Left ventricle myocardium inferior (tissue), 1 donor: ENCODE results near the gene GLI2. TPM values are rescaled to one million over a fixed set of nuclear protein-coding genes. Genes with fewer than 3 reads are reported as not detected.
A peak's percentile ranks its signal among the peaks of the same experiment; 100 is the strongest.

Source experiments
- DNase-seq: peaks from one replicate; pipeline ENCODE4 v3.0.0-alpha.2; 2020
- H3K27ac ChIP-seq: fragments of 200-600 bp; replicated peaks from 2 replicates; pipeline ENCODE4 v1.8.0; 2021
- H3K27me3 ChIP-seq: fragments of 200-600 bp; 2 replicates; pipeline ENCODE4 v1.8.0; 2021; ENCODE audit warnings: low read depth
- H3K36me3 ChIP-seq: fragments of 200-600 bp; 2 replicates; pipeline ENCODE4 v1.8.0; 2021
- H3K4me1 ChIP-seq: fragments of 200-600 bp; 2 replicates; pipeline ENCODE4 v1.8.0; 2021
- H3K4me3 ChIP-seq: fragments of 200-600 bp; 2 replicates; pipeline ENCODE4 v1.8.0; 2021; ENCODE audit warnings: mild to moderate bottlenecking, moderate library complexity
- H3K9me3 ChIP-seq: fragments of 200-600 bp; replicated peaks from 2 replicates; pipeline ENCODE4 v1.8.0; 2021
- intact Hi-C: fragments of 100-400 bp; cut with micrococcal nuclease; formaldehyde crosslinking; loops from one replicate; pipeline ENCODE4 v1.11.0; 2022
- total RNA-seq: library from RNA; stranded (reverse); fragmentation: NEBNext Ultra II Directional; extraction: Animal tissue kit (Norgen Biotek cat#: 25700); gene quantifications from one replicate; pipeline ENCODE4 v1.2.1, GENCODE V29; 2021
- TF ChIP-seq, protein P1 (sequence below): fragments of 200-600 bp; IDR thresholded peaks from 2 replicates; pipeline ENCODE4 v1.8.0; 2021; ENCODE audit warnings: antibody characterized with exemption, mild to moderate bottlenecking, borderline replicate concordance
- donor health status: DM: no; HTN: yes; CAD: no; lungs with severe emphysema.

Gene GLI2
- total RNA-seq, 1 donor from 2014 or later: 2.4 TPM

DNA sequence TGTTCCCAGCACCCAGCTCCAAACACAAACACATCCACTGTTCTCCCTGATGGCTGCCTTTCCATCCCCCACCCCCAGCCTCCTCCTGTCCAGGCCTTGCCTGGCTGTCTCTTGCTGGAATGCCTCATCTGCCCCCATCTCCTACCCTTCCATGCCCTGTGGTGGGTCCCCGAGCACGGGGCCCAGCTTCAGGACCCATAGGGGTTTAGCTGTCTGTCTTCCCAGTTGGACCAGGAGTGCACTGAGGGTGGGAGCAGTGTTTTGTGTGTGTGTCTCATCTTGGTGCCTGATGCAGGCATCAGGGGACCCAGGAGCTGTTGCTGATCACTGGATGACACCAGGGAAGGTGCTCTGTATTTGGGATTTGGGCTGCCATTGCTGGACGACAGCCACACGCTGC, 34.5 kb downstream of the GLI2 start:
- no peak overlapping the region for H3K27ac ChIP-seq
- TF ChIP-seq, protein P1, sequence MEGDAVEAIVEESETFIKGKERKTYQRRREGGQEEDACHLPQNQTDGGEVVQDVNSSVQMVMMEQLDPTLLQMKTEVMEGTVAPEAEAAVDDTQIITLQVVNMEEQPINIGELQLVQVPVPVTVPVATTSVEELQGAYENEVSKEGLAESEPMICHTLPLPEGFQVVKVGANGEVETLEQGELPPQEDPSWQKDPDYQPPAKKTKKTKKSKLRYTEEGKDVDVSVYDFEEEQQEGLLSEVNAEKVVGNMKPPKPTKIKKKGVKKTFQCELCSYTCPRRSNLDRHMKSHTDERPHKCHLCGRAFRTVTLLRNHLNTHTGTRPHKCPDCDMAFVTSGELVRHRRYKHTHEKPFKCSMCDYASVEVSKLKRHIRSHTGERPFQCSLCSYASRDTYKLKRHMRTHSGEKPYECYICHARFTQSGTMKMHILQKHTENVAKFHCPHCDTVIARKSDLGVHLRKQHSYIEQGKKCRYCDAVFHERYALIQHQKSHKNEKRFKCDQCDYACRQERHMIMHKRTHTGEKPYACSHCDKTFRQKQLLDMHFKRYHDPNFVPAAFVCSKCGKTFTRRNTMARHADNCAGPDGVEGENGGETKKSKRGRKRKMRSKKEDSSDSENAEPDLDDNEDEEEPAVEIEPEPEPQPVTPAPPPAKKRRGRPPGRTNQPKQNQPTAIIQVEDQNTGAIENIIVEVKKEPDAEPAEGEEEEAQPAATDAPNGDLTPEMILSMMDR: no peak
- H3K4me3 ChIP-seq: no peak overlapping the region
- peaks cover 1% of the 10 kb centered on the region for H3K27me3 ChIP-seq
- DNase-seq: peak; percentile 6
- peaks cover 8% of the 10 kb centered on the region for H3K4me1 ChIP-seq
- intact Hi-C loops: no loop called here
- no peaks in the 10 kb centered on the region for H3K9me3 ChIP-seq
- no peaks in the 10 kb centered on the region for H3K36me3 ChIP-seq

DNA sequence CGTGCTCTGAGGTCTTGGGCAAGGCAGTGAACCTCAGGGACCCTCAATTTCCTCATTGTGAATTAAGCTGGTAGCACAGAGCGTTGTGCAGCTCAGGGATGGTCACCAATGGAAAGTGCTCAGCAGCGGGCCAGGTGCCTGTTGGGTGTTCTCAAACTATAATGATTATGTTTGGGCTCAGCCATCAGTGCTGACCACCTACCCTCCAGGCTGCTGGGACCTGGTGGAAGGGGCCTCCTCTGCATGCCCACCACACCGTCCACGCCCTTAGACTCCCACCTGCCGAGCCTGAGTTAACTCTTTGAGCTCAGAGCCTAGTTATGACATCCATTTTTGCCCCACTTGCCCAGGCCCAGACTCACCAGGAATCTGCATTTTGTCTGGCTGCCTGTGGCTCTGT, 35.0 kb downstream of the GLI2 start:
- peak; percentile 11 for DNase-seq
- intact Hi-C loops: no loop called here
- no peaks in the 10 kb centered on the region for H3K36me3 ChIP-seq
- H3K4me1 ChIP-seq: peaks cover 4% of the 10 kb centered on the region
- H3K9me3 ChIP-seq: no peaks in the 10 kb centered on the region
- H3K27me3 ChIP-seq: peaks cover 6% of the 10 kb centered on the region
- no peak overlapping the region for H3K27ac ChIP-seq
- H3K4me3 ChIP-seq: no peak overlapping the region
- TF ChIP-seq, protein P1: no peak

DNA sequence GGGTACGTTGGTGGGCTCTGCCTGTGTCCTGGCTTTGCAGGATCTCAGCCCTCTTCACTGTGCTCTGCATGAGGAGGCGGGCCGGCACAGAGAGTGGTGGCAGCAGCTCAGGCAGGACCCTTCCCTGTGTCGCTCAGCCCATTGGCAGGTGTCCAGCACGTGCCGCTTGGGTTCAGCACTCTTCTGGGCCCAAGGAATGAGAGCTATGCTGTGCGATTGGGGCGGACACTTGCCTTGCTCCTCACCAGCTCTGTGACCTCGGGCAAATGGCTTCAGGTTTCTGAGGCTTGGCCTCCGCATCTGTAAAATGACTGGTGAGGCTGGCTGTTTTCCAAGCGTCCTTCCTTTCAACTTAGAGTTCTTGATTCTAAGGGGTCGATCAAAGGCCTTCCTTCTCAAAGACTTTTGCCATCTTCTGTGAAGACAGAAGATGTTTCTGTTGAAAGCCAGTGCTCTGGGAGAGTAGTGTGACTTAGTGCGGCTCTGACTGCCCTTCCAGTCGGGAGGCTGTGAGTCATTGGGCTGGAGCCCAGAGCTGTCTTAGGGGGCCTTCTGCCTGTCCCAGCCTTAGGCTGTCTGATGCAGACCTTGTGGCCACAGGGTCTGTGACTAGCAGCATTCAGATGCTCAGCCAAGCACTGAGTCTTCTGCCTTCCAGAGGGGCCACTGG, 35.6 kb downstream of the GLI2 start:
- peak overlapping the region; percentile 50 for H3K27ac ChIP-seq
- intact Hi-C loops: no loop called here
- TF ChIP-seq, protein P1: no peak

DNA sequence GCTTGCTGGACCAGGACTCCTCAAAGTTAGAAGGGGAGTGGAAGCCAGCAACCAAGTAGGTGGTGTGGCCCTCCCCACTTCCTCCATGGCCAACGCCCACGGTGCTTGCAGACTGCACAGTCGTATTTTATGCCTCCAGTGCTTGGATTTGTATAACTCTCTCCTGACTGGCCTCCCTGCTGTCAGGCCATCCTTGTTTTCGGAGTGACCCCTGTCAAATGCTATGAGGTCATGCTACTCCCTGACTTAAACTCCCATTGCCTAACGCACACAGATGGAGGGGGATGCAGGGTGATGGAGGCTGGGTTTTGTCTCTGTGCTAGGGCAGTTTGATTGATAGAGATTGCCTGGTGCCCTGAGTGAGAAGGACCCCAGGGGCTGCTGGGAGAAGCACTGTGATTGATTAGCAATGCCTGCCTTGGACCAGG, 36.1 kb downstream of the GLI2 start:
- Histone ChIP-seq H3K36me3 (no peaks in the 10 kb centered on the region), H3K27ac (peak overlapping the region; percentile 50), H3K4me1 (no peaks in the 10 kb centered on the region), H3K4me3 (no peak overlapping the region), H3K27me3 (peaks cover 17% of the 10 kb centered on the region), H3K9me3 (no peaks in the 10 kb centered on the region)
- intact Hi-C loops: no loop called here
- DNase-seq: no peak
- TF ChIP-seq, protein P1: no peak

More for the DNA sequence above, 35.6 kb downstream of the GLI2 start:
- Histone ChIP-seq H3K4me1 (peaks cover 2% of the 10 kb centered on the region), H3K9me3 (no peaks in the 10 kb centered on the region), H3K36me3 (no peaks in the 10 kb centered on the region), H3K27me3 (peaks cover 11% of the 10 kb centered on the region), H3K4me3 (no peak overlapping the region)
- peak; percentile 51 for DNase-seq

DNA sequence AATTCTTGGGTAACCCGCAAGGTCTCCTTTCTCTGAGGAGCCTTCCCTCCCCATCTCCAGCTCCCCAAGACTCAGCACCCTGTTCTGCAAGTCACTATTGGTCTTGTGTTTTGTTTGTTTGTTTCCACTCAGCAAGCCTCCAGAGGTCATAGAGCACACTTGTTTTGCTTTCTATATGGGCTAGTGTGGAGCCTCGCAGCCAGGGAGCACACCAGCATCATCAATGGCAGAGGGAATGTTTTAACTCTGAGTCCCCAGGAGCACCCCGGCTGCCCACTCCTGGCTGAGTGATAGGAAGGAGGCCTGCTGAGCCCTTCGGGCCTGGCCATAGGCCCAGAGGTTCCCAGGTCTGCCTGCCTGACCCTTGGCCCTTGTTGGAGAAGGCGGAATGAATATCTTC, 36.6 kb downstream of the GLI2 start:
- TF ChIP-seq, protein P1: no peak
- H3K27ac ChIP-seq: no peak overlapping the region
- DNase-seq: peak; percentile 5

More for the DNA sequence above, 36.6 kb downstream of the GLI2 start:
- Histone ChIP-seq H3K36me3 (no peaks in the 10 kb centered on the region), H3K27me3 (peaks cover 21% of the 10 kb centered on the region), H3K4me3 (no peak overlapping the region), H3K9me3 (no peaks in the 10 kb centered on the region), H3K4me1 (no peaks in the 10 kb centered on the region)
- intact Hi-C loops: no loop called here
